ENCODE results near the gene COL23A1. TPM values are rescaled to one million over a fixed set of nuclear protein-coding genes. Genes with fewer than 3 reads are reported as not detected.

The COL23A1 gene
- total RNA-seq, 1 donor from 2014 or later = 2.0 TPM

GRCh38 chr5:178533136-178533535, 57.1 kb downstream of the COL23A1 start:
- DNase-seq = no peak
- no peak overlapping the region for H3K4me3 ChIP-seq
- no peaks in the 10 kb centered on the region for H3K4me1 ChIP-seq
- intact Hi-C loops (cut with DNase I) = no loop called here
- no peaks in the 10 kb centered on the region for H3K36me3 ChIP-seq
- TF ChIP-seq CTCF (IDR thresholded peaks at IDR 0.05) = no peak
- no peaks in the 10 kb centered on the region for H3K27me3 ChIP-seq
- H3K9me3 ChIP-seq = no peaks in the 10 kb centered on the region
- H3K27ac ChIP-seq = no peak overlapping the region
- ATAC-seq = no peak

DNA sequence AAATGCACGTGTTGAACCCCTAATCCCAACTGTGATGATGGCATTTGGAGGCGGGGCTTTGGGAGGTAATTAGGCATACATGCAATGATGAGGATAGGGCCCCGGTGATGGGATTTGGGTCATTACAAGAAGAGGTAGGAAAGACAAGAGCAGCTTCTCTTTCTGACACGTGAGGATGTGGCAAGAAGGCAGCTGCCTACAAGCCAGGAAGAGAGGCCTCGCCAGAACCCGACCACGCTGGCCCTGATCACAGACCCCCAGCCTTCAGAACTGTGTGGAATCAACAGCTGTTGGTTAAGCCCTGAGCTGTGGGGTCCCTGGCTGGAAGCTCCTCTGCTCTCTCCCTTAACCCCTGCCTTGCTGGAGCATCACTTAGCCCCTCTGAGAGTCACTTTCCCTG, 57.5 kb downstream of the COL23A1 start:
- Histone ChIP-seq H3K4me3 (no peak overlapping the region), H3K27me3 (no peaks in the 10 kb centered on the region), H3K36me3 (no peaks in the 10 kb centered on the region), H3K9me3 (no peaks in the 10 kb centered on the region), H3K4me1 (no peaks in the 10 kb centered on the region), H3K27ac (no peak overlapping the region)
- ATAC-seq = no peak
- peak; percentile 35 for DNase-seq
- intact Hi-C loops (cut with DNase I) = no loop called here
- no peak for TF ChIP-seq CTCF (IDR thresholded peaks at IDR 0.05)

DNA sequence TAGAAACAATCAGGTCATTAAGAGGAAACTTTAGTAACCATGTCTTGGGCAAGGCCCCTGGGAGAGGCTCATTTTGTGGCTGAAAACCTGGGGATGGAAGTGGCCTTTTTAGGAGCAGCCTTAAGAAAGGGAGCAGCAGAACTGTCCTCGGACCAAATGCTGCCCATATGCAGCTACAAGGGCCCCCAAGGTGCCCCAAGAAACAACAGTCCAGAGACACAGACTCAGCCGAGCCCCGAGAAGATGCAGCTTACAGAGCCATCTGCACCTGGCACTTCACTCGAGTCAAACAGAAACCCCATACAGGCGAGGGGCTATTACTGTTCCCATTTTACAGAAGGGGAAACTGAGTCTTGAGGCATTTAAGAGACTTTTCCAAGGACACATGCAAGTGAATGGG, 58.0 kb downstream of the COL23A1 start:
- no peaks in the 10 kb centered on the region for H3K27me3 ChIP-seq
- no peak for TF ChIP-seq CTCF (IDR thresholded peaks at IDR 0.05)
- no peak overlapping the region for H3K4me3 ChIP-seq
- H3K27ac ChIP-seq = no peak overlapping the region
- H3K9me3 ChIP-seq = no peaks in the 10 kb centered on the region
- ATAC-seq (no peak), DNase-seq (peak; percentile 40)
- H3K36me3 ChIP-seq = no peaks in the 10 kb centered on the region
- H3K4me1 ChIP-seq = no peaks in the 10 kb centered on the region
- intact Hi-C loops (cut with DNase I) = no loop called here

GRCh38 chr5:178531786-178532185, 58.4 kb downstream of the COL23A1 start:
- Histone ChIP-seq H3K36me3 (no peaks in the 10 kb centered on the region), H3K4me1 (no peaks in the 10 kb centered on the region), H3K9me3 (no peaks in the 10 kb centered on the region), H3K27me3 (no peaks in the 10 kb centered on the region), H3K27ac (no peak overlapping the region), H3K4me3 (no peak overlapping the region)
- intact Hi-C loops (cut with DNase I) = no loop called here
- no peak for TF ChIP-seq CTCF (IDR thresholded peaks at IDR 0.05)
- peak; percentile 45 for DNase-seq
- ATAC-seq = no peak

DNA sequence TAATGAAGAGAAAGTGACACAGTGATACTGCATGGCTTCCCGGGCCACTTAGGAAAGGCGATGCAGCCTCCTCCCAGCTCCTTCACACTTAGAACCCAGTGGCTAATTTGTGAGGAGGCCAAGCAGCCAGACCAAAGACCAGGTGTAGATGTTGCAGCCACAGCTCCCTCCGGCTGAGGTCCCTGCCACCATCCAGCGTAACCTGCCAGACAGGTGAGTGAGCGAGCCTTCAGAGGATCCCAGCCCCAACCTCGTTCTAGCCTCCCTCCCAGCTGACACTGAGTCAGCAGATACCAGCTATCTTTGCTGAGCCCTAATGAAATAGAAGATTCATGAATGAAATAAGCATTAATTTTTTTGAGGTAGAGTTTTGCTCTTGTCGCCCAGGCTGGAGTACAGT, 59.7 kb downstream of the COL23A1 start:
- Histone ChIP-seq H3K4me1 (no peaks in the 10 kb centered on the region), H3K27me3 (no peaks in the 10 kb centered on the region), H3K9me3 (no peaks in the 10 kb centered on the region), H3K36me3 (no peaks in the 10 kb centered on the region), H3K4me3 (no peak overlapping the region), H3K27ac (no peak overlapping the region)
- DNase-seq = peak; percentile 25
- no peak for ATAC-seq
- no peak for TF ChIP-seq CTCF (IDR thresholded peaks at IDR 0.05)
- intact Hi-C loops (cut with DNase I) = no loop called here

GRCh38 chr5:178529080-178529479, 61.1 kb downstream of the COL23A1 start:
- TF ChIP-seq CTCF (IDR thresholded peaks at IDR 0.05) = no peak
- ATAC-seq = no peak
- Histone ChIP-seq H3K4me3 (no peak overlapping the region), H3K9me3 (no peaks in the 10 kb centered on the region), H3K27ac (no peak overlapping the region), H3K27me3 (no peaks in the 10 kb centered on the region), H3K36me3 (no peaks in the 10 kb centered on the region), H3K4me1 (no peaks in the 10 kb centered on the region)
- no peak for DNase-seq
- intact Hi-C loops (cut with DNase I) = no loop called here
